ENCODE data around the gene CCDC148. TPM values are rescaled to one million over a fixed set of nuclear protein-coding genes. Genes with fewer than 3 reads are reported as not detected.
A peak's percentile ranks its signal among the peaks of the same experiment; 100 is the strongest.

CCDC148 gene
- total and polyA plus RNA-seq, 2 donors from 2014 or later: 6.6 to 21.0 TPM

DNA sequence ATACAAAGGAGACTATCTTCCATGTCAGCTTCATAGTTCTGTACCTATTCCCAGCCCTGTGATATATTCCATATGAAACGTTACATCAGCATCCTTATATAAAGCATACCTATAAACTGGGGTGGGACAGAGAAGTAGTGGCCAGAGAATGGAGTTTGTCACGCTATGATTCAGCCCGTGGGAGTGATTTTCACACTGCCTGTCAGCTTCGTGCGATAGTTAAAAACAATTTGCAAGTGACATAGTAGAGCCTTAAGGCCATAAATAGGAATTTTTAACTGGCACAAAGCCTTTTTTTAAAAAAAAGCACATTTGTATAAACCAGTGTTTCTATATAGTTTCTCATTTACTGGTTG is 30.4 kb upstream of the CCDC148 start:
- Histone ChIP-seq H3K27me3 (ENCODE audit: control insufficient read depth, insufficient read depth, low read length) (no peaks in the 10 kb centered on the region), H3K4me3 (ENCODE audit: low read length in 3 of 3) (peak overlapping the region in 1 of 3 donors; percentile 10), H3K9ac (ENCODE audit: low read length in 3 of 3) (no peak overlapping the region), H3K36me3 (ENCODE audit: control insufficient read depth in 2 of 3, insufficient read depth in 3 of 3, low read length in 3 of 3) (no peaks in the 10 kb centered on the region), H3K4me1 (ENCODE audit: control insufficient read depth in 2 of 3, insufficient read depth in 2 of 3, low read depth in 1 of 3, low read length in 3 of 3) (peaks cover 0 to 21% (median 7%) of the 10 kb centered on the region in 3 donors), H3K27ac (ENCODE audit: low read depth in 2 of 2, low read length in 2 of 2) (no peak overlapping the region), H3K9me3 (ENCODE audit: control insufficient read depth in 2 of 3, insufficient read depth in 1 of 3, low read length in 3 of 3) (no peaks in the 10 kb centered on the region)
- intact Hi-C loops (cut with DNase I): no loop called here
- TF ChIP-seq, protein P1, sequence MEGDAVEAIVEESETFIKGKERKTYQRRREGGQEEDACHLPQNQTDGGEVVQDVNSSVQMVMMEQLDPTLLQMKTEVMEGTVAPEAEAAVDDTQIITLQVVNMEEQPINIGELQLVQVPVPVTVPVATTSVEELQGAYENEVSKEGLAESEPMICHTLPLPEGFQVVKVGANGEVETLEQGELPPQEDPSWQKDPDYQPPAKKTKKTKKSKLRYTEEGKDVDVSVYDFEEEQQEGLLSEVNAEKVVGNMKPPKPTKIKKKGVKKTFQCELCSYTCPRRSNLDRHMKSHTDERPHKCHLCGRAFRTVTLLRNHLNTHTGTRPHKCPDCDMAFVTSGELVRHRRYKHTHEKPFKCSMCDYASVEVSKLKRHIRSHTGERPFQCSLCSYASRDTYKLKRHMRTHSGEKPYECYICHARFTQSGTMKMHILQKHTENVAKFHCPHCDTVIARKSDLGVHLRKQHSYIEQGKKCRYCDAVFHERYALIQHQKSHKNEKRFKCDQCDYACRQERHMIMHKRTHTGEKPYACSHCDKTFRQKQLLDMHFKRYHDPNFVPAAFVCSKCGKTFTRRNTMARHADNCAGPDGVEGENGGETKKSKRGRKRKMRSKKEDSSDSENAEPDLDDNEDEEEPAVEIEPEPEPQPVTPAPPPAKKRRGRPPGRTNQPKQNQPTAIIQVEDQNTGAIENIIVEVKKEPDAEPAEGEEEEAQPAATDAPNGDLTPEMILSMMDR (IDR thresholded peaks at IDR 0.05; ENCODE audit: borderline replicate concordance, extremely low read depth, insufficient read depth): no peak
- no peak for FAIRE-seq
- peak in 1 of 5 donors; percentile 27 for DNase-seq

DNA sequence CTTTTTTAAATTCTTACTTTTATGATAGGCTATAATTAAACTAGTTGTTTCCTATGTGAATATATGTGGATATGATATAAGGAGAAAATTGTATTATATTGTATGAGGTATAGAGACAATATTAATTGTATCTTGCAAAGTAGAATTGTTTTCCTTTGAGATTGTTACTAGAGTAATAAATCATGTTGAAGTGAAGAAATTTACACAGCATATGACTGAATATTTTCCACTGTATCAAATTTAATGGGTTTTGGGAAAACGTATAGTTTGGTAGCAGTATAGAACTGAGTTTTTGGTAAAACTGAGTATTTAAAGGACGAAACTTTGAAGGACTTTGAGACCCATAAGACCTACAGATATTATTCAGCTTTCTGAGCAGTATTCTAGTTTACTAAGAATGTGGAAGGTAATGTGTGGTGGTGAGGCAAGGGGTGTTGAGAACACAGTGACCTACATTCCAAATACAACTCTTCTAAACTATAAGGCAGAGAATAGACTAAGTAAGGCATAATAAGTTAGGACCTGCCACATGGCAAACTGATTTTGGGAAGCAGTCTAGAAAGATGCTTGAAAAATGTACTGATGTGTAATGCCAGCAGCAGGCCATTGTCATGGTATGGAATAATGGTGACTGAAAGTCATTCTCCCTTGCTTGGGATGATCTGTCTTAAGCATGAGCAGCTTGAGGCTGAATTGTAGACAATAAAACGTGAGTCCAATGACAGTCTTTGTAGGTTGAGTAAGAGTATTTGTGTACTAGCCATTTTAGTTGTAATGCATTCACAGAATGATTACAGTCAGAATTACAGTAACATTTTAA is 29.8 kb upstream of the CCDC148 start:
- H3K36me3 ChIP-seq (ENCODE audit: control insufficient read depth in 2 of 3, insufficient read depth in 3 of 3, low read length in 3 of 3): no peaks in the 10 kb centered on the region
- DNase-seq: no peak
- FAIRE-seq: no peak
- TF ChIP-seq, protein P1 (IDR thresholded peaks at IDR 0.05; ENCODE audit: borderline replicate concordance, extremely low read depth, insufficient read depth): no peak
- peak overlapping the region in 1 of 3 donors; percentile 10 for H3K4me3 ChIP-seq (ENCODE audit: low read length in 3 of 3)
- H3K9ac ChIP-seq (ENCODE audit: low read length in 3 of 3): no peak overlapping the region
- no peak overlapping the region for H3K27ac ChIP-seq (ENCODE audit: low read depth in 2 of 2, low read length in 2 of 2)
- H3K27me3 ChIP-seq (ENCODE audit: control insufficient read depth, insufficient read depth, low read length): no peaks in the 10 kb centered on the region
- intact Hi-C loops (cut with DNase I): no loop called here
- peaks cover 0 to 21% (median 7%) of the 10 kb centered on the region in 3 donors for H3K4me1 ChIP-seq (ENCODE audit: control insufficient read depth in 2 of 3, insufficient read depth in 2 of 3, low read depth in 1 of 3, low read length in 3 of 3)
- H3K9me3 ChIP-seq (ENCODE audit: control insufficient read depth in 2 of 3, insufficient read depth in 1 of 3, low read length in 3 of 3): no peaks in the 10 kb centered on the region

DNA sequence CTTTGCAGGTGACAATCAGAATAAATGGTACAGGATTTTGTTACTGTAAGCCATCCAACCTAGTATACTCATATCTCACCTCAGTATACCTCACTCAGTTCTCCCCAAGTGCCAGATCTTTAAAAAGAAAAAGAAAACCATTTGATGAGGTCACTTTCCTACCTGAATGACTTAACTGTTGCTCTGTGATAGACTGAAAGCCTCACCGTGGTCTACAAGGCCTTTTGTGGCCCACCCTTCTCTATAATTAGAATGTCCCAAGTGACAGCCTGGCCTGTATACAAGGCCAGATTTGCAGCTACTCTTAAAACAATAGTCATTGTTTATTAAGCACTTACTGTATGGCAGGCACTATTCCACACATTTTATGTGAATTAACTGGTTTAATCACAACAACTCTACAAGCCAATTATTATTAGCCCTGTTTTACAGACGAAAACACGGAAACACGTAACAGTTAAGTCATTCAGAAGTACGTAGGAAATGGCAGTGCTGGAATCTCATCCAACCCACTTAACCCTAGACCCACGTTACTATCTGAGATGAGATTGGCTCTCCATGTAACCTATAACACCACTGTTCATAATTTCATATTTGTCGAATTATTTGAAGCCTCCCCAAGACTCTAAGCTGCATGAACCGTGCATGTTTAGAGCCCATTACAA is 28.5 kb upstream of the CCDC148 start:
- no peak for FAIRE-seq
- Histone ChIP-seq H3K4me3 (ENCODE audit: low read length in 3 of 3) (no peak overlapping the region), H3K9ac (ENCODE audit: low read length in 3 of 3) (no peak overlapping the region), H3K4me1 (ENCODE audit: control insufficient read depth in 2 of 3, insufficient read depth in 2 of 3, low read depth in 1 of 3, low read length in 3 of 3) (peaks cover 0 to 21% (median 7%) of the 10 kb centered on the region in 3 donors), H3K27ac (ENCODE audit: low read depth in 2 of 2, low read length in 2 of 2) (no peak overlapping the region), H3K36me3 (ENCODE audit: control insufficient read depth in 2 of 3, insufficient read depth in 3 of 3, low read length in 3 of 3) (no peaks in the 10 kb centered on the region), H3K9me3 (ENCODE audit: control insufficient read depth in 2 of 3, insufficient read depth in 1 of 3, low read length in 3 of 3) (no peaks in the 10 kb centered on the region), H3K27me3 (ENCODE audit: control insufficient read depth, insufficient read depth, low read length) (no peaks in the 10 kb centered on the region)
- intact Hi-C loops (cut with DNase I): no loop called here
- no peak for DNase-seq
- TF ChIP-seq, protein P1 (IDR thresholded peaks at IDR 0.05; ENCODE audit: borderline replicate concordance, extremely low read depth, insufficient read depth): no peak
